ENCODE measurements around the gene HPCA.

Gene HPCA

GRCh38 chr1:32871364-32872191 is 14.7 kb upstream of the HPCA start:
- no peak for DNase-seq

- no peak for DNase-seq
These were observed 14.2 kb upstream of the HPCA start for GRCh38 chr1:32872192-32872460.

GRCh38 chr1:32873484-32873883 is 12.8 kb upstream of the HPCA start:
- DNase-seq = no peak

GRCh38 chr1:32874860-32875752 is 11.2 kb upstream of the HPCA start:
- no peak for DNase-seq

GRCh38 chr1:32876341-32877210 is 9.7 kb upstream of the HPCA start:
- no peak for DNase-seq

GRCh38 chr1:32877211-32878110 is 8.8 kb upstream of the HPCA start:
- no peak for DNase-seq

GRCh38 chr1:32878183-32878582 is 8.1 kb upstream of the HPCA start:
- DNase-seq = peak; percentile 32

GRCh38 chr1:32878637-32879041 is 7.7 kb upstream of the HPCA start:
- DNase-seq = no peak

- DNase-seq = peak; percentile 26
These were observed 5.0 kb upstream of the HPCA start for GRCh38 chr1:32881291-32881690.

GRCh38 chr1:32881871-32882850 is 4.1 kb upstream of the HPCA start:
- peak; percentile 86 for DNase-seq

GRCh38 chr1:32883338-32884031 is 2.8 kb upstream of the HPCA start:
- DNase-seq = no peak

- no peak for DNase-seq
These were observed 2.3 kb upstream of the HPCA start for GRCh38 chr1:32884032-32884372.

GRCh38 chr1:32884726-32885125 is 1.6 kb upstream of the HPCA start:
- peak; percentile 86 for DNase-seq

- no peak for DNase-seq
These were observed 651 bp upstream of the HPCA start for GRCh38 chr1:32885676-32886003.

- no peak for DNase-seq
These were observed 630 bp downstream of the HPCA start for GRCh38 chr1:32886828-32887414.

GRCh38 chr1:32887623-32888022 is 1.3 kb downstream of the HPCA start:
- no peak for DNase-seq

- no peak for DNase-seq
These were observed 1.8 kb downstream of the HPCA start for GRCh38 chr1:32888134-32888533.

GRCh38 chr1:32888677-32889420 is 2.6 kb downstream of the HPCA start:
- no peak for DNase-seq

GRCh38 chr1:32889731-32890278 is 3.5 kb downstream of the HPCA start:
- no peak for DNase-seq

All from DMS 273 treated with DMSO at 0.1 percent for 48 hours (cell line).